Activated B cell treated with CpG ODN at 0.5 μM for 24 hours (primary cell): Measurements from ENCODE around the gene TMC1. TPM values are rescaled to one million over a fixed set of nuclear protein-coding genes. Genes with fewer than 3 reads are reported as not detected.
A peak's percentile ranks its signal among the peaks of the same experiment; 100 is the strongest.
"Not testable (repeated sequence)": the region's sequence is repeated elsewhere in the genome, so short reads cannot be mapped to it uniquely, and the experiment has no call there.

Experiments used
- ATAC-seq: fragments of 200-7000 bp; cut with Tn5 transposase; one replicate; pipeline ENCODE4 v1.10.0; 2021; ENCODE audit warnings: low read depth, mild to moderate bottlenecking, moderate library complexity
- CTCF ChIA-PET: fragments of 350-600 bp; sonication (Branson Sonifier 250); formaldehyde crosslinking; loops from one replicate; lab custom pipeline; 2021; ENCODE audit warnings: antibody characterized with exemption; lab: Charles Lee
- POLR2A ChIA-PET: fragments of 350-600 bp; sonication (Branson Sonifier 250); formaldehyde crosslinking; loops from one replicate; lab custom pipeline; 2021; ENCODE audit warnings: antibody characterized with exemption; lab: Charles Lee
- DNase-seq: peaks from one replicate; pipeline ENCODE4 v3.0.0; 2022
- H3K27ac Mint-ChIP-seq: one replicate; pipeline ENCODE4 v1.8.0; 2020; ENCODE audit warnings: mixed read lengths
- H3K27me3 Mint-ChIP-seq: one replicate; pipeline ENCODE4 v1.8.0; 2021; ENCODE audit warnings: mixed read lengths
- H3K36me3 Mint-ChIP-seq: one replicate; pipeline ENCODE4 v1.8.0; 2021; ENCODE audit warnings: low read depth, mixed read lengths
- H3K4me1 Mint-ChIP-seq: one replicate; pipeline ENCODE4 v1.8.0; 2021; ENCODE audit warnings: mixed read lengths
- H3K4me3 Mint-ChIP-seq: one replicate; pipeline ENCODE4 v1.8.0; 2020; ENCODE audit warnings: mild to moderate bottlenecking, mixed read lengths
- H3K9me3 Mint-ChIP-seq: one replicate; pipeline ENCODE4 v1.8.0; 2020; ENCODE audit warnings: mixed read lengths
- CTCF ChIP-seq: fragments of 200-600 bp; IDR thresholded peaks from one replicate; pipeline ENCODE4 v1.8.0; 2022; ENCODE audit warnings: antibody characterized with exemption, mild to moderate bottlenecking
- intact Hi-C: fragments of 100-400 bp; cut with micrococcal nuclease; formaldehyde crosslinking; loops from one replicate; pipeline ENCODE4 v1.15.1; 2024
- total RNA-seq: library from RNA; stranded (reverse); gene quantifications from 2 replicates; pipeline ENCODE4 v1.2.3, GENCODE V29; 2022

The TMC1 gene
- total RNA-seq, 1 donor from 2014 or later: not detected

- ChIA-PET CTCF (interaction anchor here (1.4 to 2.3 kb wide), 2 partner anchors 222 to 224 kb away, joined by 11 to 14 read pairs; no protein-coding TSS in a partner anchor), POLR2A (no interaction called here)
- ATAC-seq: no peak
- Mint-ChIP-seq H3K4me1 (peaks cover 22% of the 10 kb centered on the region), H3K27me3 (no peaks in the 10 kb centered on the region), H3K9me3 (no peaks in the 10 kb centered on the region), H3K4me3 (no peak overlapping the region), H3K36me3 (no peaks in the 10 kb centered on the region), H3K27ac (no peak overlapping the region)
- intact Hi-C loops: no loop called here
- no peak for DNase-seq
- no peak for TF ChIP-seq CTCF
These were observed 336.9 kb downstream of the TMC1 start for GRCh38 chr9:72858089-72858912.

GRCh38 chr9:72862788-72863187 lies 341.4 kb downstream of the TMC1 start:
- Mint-ChIP-seq H3K4me3 (peak overlapping the region; percentile 1), H3K4me1 (peaks cover 31% of the 10 kb centered on the region)
- intact Hi-C loops, CTCF ChIA-PET, H3K27me3 Mint-ChIP-seq, ATAC-seq, H3K36me3 Mint-ChIP-seq, DNase-seq, POLR2A ChIA-PET, H3K9me3 Mint-ChIP-seq, H3K27ac Mint-ChIP-seq: not testable (repeated sequence)

- H3K27ac Mint-ChIP-seq: no peak overlapping the region
These were observed 342.2 kb downstream of the TMC1 start for GRCh38 chr9:72863456-72864094.

GRCh38 chr9:72864327-72864726 lies 342.9 kb downstream of the TMC1 start:
- intact Hi-C loops: no loop called here
- POLR2A ChIA-PET: no interaction called here
- ATAC-seq (no peak), DNase-seq (no peak)
- peaks cover 4% of the 10 kb centered on the region for H3K9me3 Mint-ChIP-seq
- peaks cover 3% of the 10 kb centered on the region for H3K27me3 Mint-ChIP-seq
- no peak overlapping the region for H3K27ac Mint-ChIP-seq
- peaks cover 31% of the 10 kb centered on the region for H3K4me1 Mint-ChIP-seq
- CTCF ChIA-PET: no interaction called here
- TF ChIP-seq CTCF: no peak
- no peak overlapping the region for H3K4me3 Mint-ChIP-seq
- no peaks in the 10 kb centered on the region for H3K36me3 Mint-ChIP-seq

More at GRCh38 chr9:72863456-72864094, 342.2 kb downstream of the TMC1 start:
- CTCF ChIA-PET: no interaction called here
- no peaks in the 10 kb centered on the region for H3K36me3 Mint-ChIP-seq
- H3K4me3 Mint-ChIP-seq: no peak overlapping the region
- H3K27me3 Mint-ChIP-seq: peaks cover 3% of the 10 kb centered on the region
- ATAC-seq (no peak), DNase-seq (no peak)
- H3K9me3 Mint-ChIP-seq: peaks cover 4% of the 10 kb centered on the region
- TF ChIP-seq CTCF: no peak
- intact Hi-C loops: no loop called here
- POLR2A ChIA-PET: no interaction called here
- peaks cover 31% of the 10 kb centered on the region for H3K4me1 Mint-ChIP-seq

GRCh38 chr9:72871685-72872084 lies 350.3 kb downstream of the TMC1 start:
- peaks cover 4% of the 10 kb centered on the region for H3K9me3 Mint-ChIP-seq
- DNase-seq (no peak), ATAC-seq (no peak)
- no peak for TF ChIP-seq CTCF
- CTCF ChIA-PET: interaction anchor here (1.3 kb wide), 1 partner anchor 151 kb away, joined by 4 read pairs; no protein-coding TSS in a partner anchor
- H3K4me3 Mint-ChIP-seq: no peak overlapping the region
- H3K27ac Mint-ChIP-seq: no peak overlapping the region
- POLR2A ChIA-PET: no interaction called here
- intact Hi-C loops: loop anchor here (5.0 kb wide), 1 partner anchor 211 kb away; no protein-coding TSS in a partner anchor
- no peaks in the 10 kb centered on the region for H3K36me3 Mint-ChIP-seq
- peaks cover 3% of the 10 kb centered on the region for H3K27me3 Mint-ChIP-seq
- no peaks in the 10 kb centered on the region for H3K4me1 Mint-ChIP-seq
